CD4-positive, alpha-beta T cell treated with Interleukin-4 for 4 hours (primary cell): Measurements from ENCODE around the gene KAT7.
A peak's percentile ranks its signal among the peaks of the same experiment; 100 is the strongest.

Source experiments
- DNase-seq: peaks from one replicate; pipeline ENCODE4 v3.0.0-alpha.2; 2020

KAT7 gene

DNA sequence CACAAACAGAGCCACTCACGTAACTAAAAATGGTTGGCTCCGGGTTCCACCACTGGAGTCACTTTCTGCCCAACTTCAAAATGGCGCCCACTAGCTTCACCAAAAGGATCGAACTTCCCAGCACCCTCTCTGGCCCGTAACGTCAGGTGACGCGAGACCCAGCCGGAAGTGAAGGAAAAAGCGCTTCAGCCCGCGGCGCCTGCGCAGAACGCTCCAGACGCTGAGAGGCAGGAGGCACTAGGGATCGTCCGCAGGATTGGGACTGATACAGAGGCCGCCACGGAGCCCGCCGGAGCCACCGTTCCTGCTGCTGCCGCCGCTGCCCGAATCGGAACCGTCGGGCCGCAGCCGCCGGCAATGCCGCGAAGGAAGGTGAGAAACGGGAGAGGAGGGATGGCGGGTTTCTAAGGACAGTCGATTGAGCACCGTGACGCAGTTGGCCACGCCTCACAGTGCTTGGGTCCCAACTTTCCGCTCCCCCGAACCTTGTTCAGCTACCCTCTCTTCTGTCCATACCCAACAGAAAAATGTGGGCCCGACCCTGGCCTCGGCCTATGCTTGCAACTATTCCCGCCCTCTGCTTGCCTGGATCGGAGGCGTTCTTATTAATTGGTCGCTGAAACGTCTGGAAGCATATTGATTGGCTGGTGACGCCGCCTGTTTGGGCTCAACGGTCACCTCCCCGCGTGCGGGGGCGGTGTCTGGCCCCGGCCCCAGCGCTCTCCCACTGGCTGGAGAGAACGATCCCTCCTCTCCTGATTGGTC lies at the start of gene KAT7:
TSS of gene KAT7 (plus strand) at position 204 of the 765 bp plus-strand sequence. CDS start at position 358, 154 bp downstream.
- peak; percentile 100 for DNase-seq

DNA sequence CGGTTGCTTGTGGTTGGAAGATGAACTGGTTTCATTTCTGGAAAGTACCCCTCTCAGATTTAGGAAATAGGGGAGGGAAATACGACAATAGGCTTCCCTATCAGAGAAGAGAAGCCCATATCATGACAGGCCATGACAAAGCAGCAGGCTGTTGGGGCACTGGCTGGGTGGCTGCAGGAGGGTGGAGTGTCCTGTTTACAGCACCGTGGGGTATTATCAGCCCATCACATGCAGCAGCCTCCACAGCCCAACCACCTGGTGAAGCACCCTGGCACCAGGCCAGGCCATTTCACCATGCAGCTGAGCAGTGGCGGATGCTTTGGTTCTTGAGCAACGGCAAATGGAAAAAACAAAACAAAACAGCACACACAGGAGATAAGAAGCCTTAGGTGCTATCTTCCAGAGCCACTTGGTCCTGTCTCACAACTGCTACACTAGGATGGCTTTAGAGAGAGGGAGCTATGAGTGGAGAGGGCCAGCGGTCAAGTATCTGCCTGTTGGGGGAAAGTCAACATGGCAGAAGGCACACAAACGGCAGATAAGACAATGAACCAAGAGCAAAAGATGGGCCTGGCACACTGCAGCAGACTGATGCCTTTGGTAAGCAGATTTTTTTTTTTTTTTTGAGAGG lies 48.7 kb upstream of the KAT7 start:
- DNase-seq = peak; percentile 99

DNA sequence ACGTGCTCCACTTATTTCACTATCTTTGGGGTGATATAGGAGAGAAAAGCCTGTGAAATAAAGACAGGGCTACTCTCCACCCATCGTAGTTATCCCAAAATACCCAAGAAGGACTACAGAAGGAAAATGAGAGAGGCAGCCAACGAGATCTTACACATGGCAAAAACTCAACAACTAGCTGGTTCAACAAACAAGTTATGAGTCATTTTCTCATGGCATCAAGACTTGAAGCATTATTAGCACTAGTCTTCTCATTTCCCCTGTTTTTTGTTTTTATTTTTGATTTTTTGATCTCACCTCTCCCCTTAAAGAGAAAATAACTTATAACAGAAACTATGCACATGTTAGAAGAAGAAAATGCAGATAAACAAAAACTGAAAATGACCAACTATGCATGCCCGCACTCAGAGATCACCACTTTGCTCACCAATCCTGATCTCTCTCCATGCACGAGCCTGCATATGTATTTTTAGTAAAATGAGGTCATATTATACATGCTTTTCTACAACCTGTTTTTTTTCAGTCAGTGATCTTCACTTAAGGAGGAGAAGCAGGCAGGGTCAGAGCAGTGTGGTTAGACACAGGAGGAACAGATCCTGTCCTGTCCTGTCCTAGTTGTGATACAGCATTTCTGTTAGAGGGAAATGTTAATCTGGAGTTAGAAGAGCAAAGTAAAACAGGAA lies 47.3 kb upstream of the KAT7 start:
- DNase-seq = peak; percentile 60

DNA sequence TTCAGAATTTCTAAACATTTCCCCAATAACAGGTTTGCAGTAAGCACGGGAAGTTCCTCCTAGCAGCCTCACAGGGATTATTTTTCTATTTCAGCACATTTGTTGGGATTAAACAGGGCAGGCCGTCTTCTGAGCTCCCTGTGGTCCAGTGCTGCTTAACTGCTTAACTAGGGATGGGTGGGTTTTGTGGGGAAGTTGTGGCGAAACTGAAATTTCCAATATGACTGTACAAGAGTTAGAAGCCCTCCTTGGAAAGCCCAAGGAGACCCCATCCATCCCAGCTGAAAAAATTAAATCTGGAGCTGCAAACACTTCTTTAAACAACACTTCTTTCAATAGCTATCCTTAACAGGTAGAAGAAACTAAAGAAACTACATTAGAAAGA lies 46.8 kb upstream of the KAT7 start:
- DNase-seq = no peak

DNA sequence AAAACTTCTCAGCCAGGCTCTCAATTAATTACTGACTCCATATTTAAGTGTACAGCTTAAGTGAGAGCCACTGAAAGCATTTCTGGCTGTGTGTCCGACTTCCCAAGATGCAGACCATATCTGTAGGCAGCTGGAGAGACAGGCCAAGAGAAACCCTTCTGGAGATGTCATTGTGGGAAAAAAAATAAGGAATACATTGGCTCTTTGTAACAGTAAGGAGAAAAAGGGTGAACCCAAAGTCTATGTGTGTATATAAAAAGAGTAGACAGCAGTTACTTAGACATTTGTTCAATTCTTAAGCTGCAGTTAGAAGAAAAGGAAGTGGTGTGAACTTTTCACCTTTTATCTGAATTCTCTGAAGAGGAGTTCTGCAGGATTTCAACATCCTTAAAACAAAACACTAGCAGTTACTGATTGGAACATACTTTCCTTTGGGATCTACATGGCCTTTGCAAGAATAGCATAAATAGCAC lies 46.3 kb upstream of the KAT7 start:
- DNase-seq = peak; percentile 42

DNA sequence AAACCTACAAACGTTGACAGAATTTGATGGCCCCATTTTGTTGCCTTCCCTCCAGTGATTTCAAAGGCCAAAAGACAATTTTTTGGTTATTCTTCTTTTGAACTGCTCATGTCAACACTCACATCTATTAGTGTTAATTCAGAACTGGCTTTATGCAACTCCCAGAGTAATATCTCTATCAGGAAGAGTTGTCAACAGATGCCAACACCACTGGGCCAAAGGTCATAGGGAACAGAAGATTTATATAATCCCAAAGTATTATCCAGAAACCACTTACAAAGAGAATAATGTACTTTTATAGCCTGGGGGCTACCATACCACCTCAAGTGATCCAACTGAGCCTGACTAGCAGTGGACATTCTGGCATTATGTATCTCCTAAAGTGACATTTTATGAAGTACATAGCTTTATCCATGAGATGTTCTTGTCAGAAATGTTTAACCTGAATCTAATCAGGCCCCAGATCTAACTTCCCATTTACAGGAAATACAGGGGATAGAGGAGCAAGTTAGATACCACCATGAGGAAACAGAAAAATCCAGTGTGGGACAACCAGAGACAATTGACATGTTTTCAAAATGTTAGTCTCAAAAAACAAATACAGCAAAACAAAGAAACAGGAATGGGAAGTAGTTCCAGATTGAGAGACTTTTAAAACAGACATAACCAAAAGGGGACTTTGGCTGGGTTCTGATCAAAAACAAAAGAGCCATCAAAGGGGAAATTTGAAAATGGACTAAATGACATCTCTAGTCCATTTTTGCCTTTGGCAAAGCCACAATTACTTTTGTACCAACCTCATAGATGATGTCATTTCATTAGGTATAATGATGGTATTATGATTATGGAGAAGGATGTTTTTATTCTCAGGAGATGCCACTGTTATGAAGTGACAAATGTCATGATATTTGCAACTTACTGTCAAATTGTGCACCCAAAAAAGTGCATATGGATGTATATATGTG lies 43.0 kb upstream of the KAT7 start:
- DNase-seq = no peak

DNA sequence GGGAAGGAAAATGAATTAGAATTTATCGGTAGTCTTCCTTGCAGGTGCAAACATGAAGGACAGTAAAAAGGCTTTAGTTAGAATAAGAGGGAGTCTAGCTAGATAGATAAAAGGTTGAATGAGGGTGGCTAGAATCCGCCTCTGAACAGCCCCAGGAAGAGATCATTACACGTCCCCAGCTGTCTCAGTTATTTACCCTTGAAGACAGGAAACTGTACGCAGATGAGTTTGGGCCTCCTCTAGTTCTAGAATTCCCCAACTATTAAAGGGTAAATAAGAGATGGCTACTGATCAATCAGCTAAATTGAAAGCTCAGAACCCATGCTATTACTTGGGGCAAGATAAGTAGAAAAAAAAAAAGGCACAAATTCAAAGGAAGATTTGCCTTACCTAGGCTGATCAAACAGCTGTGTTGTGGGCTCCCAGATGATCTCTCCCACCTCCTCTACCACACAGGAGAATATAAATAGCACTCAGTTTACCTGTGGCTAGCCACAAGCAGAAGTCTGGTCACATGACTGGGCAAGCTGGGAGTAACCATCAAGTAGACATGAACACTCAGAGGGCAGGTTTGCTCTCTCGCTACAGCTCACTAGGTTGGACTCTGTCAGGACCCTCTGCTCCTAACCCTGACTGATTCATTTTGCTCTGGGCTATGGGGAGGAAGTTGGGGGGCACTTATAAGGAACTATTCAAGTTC lies 41.5 kb upstream of the KAT7 start:
- DNase-seq = peak; percentile 64

DNA sequence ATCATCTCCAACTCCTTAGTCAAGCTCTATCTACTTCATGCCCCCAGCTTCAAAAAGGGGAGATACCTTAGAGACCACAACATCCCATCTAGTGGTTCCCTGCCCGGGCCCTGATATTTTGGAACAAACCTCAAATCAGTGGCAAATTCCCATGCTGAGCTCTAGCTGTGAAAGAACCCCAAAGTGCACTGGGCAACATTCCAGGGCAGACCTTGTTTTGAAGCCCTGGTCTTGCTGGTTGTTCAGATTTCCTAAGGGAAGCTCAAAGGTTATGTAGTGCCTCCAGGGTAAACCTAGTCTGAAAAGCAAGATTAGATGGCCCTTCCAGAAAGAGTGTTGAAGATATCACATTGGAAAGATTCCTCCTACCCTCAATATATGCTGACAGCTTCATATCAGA lies 40.8 kb upstream of the KAT7 start:
- no peak for DNase-seq

DNA sequence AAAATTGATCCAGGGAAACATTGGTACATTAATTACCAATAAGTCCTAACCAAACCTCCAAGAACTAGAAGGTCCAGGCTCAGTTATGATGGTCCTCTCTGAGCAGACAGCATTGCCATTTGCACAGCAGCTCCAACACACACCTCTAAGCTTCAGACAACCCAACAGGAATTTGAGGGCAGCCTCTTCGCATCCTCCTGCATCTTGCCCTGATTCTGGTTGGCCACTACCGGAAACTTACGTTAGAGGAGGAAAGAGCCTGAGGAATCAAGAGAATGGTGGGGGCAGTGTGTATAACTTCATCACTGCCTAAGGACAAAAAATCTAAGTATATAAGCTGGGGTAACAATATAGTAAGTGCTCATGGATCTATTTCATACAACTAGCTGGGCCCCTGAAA lies 40.3 kb upstream of the KAT7 start:
- DNase-seq = peak; percentile 38

DNA sequence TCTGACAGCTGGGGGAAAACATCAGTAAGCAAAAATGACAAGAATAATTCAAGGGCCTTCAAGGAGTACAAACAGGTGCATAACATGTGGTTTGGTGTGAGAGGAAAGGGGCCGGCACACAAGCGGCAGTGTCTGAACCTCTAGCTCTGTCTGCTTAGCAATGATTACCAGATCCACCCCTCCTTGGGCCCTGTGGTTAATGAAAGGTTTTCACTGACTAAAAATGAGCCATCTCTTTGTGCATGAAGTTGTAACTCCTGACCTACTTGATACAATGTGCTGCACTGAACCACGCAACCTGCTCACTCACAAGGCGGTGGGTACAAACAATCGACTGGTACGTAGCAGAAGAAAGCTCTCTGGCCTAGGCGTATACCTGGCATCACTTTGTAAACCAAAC lies 39.7 kb upstream of the KAT7 start:
- DNase-seq = peak; percentile 90

DNA sequence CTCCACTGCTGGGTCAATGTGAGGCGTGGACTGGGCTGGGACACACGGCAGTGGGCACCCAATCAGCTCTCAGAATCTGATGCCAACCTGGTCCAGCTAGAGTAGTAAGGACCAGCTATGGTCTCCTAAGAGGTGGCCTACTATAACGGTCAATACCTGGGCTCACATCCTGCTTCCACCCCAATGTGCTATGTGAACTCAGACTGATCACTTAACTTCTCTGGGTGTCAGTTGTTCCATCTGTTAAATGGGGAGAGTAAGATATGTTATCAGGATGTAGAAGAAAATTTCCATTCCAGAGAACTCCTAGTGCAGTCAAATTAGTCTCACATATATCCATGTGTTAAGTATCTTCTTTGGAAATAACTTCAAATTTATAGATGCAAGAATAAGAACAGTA lies 38.8 kb upstream of the KAT7 start:
- no peak for DNase-seq

DNA sequence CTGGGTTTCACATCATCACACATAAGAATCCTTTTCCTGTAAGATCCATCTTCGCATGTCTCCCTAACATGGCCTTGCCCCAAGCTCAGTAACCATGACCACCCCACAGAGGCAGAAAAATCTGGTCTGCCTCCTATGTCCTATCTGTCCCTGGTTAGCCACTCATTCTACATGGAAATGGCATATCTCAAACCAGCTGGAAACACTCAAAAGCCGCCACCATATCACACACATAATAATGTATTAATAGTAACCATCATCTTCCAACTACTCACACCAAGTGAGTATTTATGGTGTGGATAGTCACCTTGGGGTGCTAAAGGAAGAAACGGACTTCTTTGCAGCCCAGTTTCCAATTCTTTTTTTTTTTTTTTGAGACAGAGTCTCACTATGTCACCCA lies 36.0 kb upstream of the KAT7 start:
- no peak for DNase-seq

DNA sequence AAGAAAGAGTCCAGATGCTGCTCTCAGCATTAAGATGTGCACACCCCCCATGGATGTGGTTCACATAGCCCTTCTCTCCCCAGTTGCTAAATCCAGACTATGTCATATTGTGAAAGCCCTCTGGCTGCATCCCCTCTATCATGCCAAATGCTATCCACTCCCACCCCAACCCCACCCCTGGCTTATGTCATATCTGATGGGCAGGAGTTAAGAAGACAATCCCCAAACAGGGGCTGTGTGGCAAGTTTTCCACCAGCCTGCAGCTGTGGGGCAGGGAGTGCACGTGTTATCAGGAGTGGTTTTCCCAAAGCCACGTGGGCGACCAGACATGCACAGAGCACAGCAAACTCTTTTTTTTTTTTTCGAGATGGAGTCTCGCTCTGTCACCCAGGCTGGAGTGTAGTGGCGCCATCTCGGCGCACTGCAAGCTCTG lies 34.5 kb upstream of the KAT7 start:
- no peak for DNase-seq

DNA sequence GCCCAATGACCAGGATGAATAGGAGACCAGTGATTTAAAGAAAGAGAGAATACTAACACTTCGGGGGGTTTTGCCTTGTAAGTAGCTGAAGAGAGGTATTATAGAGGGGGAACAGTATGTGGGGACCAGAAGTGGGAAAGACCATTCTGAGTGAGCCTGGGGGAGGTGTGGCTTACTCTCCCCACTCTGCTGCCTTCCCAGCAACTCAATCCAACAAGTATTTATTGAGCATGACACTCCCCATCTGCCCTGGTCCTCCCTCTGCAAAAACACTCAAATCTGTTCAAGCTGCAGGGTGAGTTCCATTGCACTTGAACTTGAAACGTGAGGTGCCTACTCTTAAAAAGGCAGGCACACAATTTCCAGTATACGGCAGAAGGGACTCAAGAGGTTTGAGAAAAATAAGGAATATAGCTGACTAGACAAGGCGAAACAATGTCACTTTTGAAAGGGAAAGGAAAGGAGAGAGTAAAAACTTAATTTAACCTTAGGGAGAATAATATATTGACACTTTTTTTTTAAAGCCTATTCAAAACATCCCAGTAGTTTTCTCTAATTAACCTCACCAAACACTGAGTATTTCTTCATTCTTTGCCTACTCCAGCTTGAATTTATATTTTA lies 32.7 kb upstream of the KAT7 start:
- no peak for DNase-seq

DNA sequence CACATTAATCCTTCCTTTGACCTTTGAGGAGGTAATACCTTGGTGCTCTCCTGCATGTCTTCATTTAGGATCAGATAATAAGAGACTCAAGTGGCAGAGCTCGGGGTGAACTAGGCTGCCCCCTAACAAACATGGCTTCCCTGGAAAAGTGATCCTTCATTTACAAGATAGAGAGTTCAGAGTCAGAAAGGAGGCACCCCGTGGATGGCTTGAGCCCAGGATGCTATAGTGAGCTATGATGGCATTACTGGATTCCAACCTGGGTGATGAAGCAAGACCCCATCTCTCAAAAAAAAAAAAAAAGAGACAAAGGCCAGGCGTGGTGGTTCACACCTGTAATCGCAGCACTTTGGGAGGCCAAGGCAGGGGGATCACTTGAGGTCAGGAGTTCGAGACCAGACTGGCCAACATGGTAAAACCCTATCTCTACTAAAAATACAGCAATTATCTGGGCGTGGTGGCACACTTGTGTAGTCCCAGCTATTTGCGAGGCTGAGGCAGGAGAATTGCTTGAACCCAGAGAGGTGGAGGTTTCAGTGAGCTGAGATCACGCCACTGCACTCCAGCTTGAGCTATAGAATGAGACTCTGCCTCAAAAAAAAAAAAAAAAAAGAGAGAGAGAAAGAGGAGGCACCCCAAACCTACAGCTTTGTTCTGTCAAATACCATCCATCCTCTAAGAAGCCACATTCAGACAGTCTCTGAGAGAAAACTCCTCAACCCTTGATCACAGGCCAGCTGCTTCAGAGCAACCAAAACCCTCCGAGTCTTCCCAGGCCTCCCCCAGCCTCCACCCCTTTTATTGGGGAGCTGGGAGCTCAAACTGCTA lies 31.9 kb upstream of the KAT7 start:
- DNase-seq = no peak

DNA sequence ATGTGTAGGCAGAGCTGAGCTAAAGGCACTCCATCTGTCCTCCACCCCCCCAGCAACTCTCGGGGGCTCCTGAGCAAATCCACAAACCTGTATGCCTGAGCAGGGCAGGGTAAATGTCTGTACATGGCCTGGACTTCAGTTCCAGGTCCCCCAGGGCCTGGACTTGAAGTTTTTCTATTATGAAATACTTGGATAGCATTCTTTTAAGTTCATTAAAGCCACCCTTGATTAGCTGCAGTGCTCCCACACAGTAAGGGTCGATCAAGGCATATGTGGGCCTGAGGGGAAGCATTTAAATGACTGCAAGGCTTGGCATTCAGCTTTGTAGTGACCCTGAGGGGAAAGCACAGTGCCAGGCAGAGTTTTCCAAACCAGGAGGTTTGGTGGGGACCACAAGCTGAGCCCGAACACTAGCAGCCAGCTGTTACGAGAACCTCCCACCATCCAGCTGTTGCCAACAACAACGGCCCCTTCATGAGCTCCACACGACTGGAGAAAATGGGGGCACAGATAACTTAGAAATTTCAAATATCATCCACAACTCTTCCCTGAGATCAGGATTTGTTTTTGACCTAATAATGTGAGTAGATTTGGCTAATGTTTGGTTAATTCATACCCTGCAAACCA lies 31.2 kb upstream of the KAT7 start:
- no peak for DNase-seq

DNA sequence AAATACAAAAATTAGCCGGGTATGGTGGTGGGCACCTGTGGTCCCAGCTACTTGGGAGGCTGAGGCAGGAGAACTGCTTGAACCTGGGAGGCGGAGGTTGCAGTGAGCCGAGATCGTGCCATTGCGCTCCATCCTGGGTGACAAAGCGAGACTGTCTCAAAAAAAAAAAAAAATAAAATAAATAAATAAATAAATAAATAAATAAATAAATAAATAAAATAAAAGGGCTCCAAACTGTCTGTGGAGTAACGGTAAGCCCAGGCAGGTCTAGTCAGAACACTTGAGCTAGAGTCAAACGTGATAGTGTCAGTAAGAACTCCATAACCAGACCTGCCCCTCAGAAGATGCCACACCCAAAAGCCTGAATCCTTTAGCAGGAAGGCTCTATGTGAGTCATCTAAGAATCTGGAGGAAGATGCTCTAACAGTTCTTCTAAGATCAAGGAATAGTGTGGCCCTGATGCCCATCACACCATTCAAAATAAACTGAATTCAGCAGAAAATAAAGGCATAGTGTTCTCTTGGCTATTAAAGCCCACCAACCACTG lies 29.9 kb upstream of the KAT7 start:
- DNase-seq = peak; percentile 33

DNA sequence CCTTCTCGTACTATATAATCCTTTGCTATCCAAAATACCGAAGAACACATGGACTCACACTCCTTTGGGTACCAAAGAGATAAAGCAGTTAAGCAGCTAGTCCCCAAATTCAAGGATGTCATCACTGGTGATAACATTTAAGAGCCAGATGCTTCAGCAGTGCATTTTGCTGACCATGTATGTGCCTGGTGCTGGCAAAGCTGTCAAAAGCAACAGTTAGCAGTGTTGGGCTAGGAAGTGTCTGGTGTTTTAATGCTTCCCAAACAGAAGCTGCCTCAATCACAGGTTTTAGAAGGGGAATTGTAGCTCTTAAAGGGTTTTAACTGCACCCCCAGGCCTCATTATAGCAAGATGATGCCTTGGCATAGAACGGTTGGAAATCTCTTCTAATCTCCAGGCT lies 29.3 kb upstream of the KAT7 start:
- DNase-seq = no peak

DNA sequence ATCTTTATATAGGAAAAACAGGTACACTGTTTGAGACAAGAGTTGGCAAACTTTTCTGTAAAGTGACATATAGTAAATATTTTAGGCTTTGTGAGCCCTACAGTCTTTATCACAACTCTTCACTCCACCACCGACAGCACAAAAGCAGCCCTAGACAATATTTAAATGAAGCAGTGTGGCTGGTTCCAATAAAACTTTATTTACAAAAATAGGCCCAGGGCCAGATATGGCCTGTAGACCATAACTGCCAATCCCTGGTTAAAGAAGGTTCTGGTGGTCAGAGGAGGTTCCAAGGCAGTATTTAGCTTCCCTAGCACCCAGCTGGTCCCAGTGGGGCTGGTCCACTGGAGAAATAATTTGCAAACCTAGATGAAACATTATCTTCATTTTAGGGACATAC lies 28.2 kb upstream of the KAT7 start:
- DNase-seq = no peak
